NCI-H128 (cell line): Measurements from ENCODE around the gene PLCB1.

Experiments used
- DNase-seq: peaks from one replicate; lab custom pipeline; 2025; ENCODE audit not compliant: unreplicated experiment; lab: John Stamatoyannopoulos, UW

Gene PLCB1

GRCh38 chr20:8128291-8129060 is 3.6 kb upstream of the PLCB1 start:
- no peak for DNase-seq

- DNase-seq = no peak
These were observed 2.7 kb upstream of the PLCB1 start for GRCh38 chr20:8129211-8129976.

GRCh38 chr20:8130840-8131526 is 1.1 kb upstream of the PLCB1 start:
- DNase-seq = no peak

- DNase-seq = no peak
These were observed 631 bp downstream of the PLCB1 start for GRCh38 chr20:8132484-8133309.

GRCh38 chr20:8133310-8133768 is 1.3 kb downstream of the PLCB1 start:
- no peak for DNase-seq

GRCh38 chr20:8133851-8134451 is 1.9 kb downstream of the PLCB1 start:
- no peak for DNase-seq

- no peak for DNase-seq
These were observed 7.8 kb downstream of the PLCB1 start for GRCh38 chr20:8139899-8140298.

- no peak for DNase-seq
These were observed 11.4 kb downstream of the PLCB1 start for GRCh38 chr20:8143474-8143873.

GRCh38 chr20:8144282-8145245 is 12.5 kb downstream of the PLCB1 start:
- no peak for DNase-seq

- no peak for DNase-seq
These were observed 13.4 kb downstream of the PLCB1 start for GRCh38 chr20:8145246-8146168.

- DNase-seq = no peak
These were observed 15.4 kb downstream of the PLCB1 start for GRCh38 chr20:8147476-8147875.

- no peak for DNase-seq
These were observed 16.4 kb downstream of the PLCB1 start for GRCh38 chr20:8148501-8148900.

- no peak for DNase-seq
These were observed 18.5 kb downstream of the PLCB1 start for GRCh38 chr20:8150591-8150990.

GRCh38 chr20:8151372-8151771 is 19.3 kb downstream of the PLCB1 start:
- no peak for DNase-seq

- peak; percentile 4 for DNase-seq
These were observed 20.1 kb downstream of the PLCB1 start for GRCh38 chr20:8152183-8152582.

- no peak for DNase-seq
These were observed 20.8 kb downstream of the PLCB1 start for GRCh38 chr20:8152847-8153246.

- DNase-seq = no peak
These were observed 21.3 kb downstream of the PLCB1 start for GRCh38 chr20:8153281-8153908.

GRCh38 chr20:8154638-8155037 is 22.6 kb downstream of the PLCB1 start:
- DNase-seq = no peak
